ENCODE data around the gene TRPM3. TPM values are rescaled to one million over a fixed set of nuclear protein-coding genes. Genes with fewer than 3 reads are reported as not detected.
"Not testable (repeated sequence)": the region's sequence is repeated elsewhere in the genome, so short reads cannot be mapped to it uniquely, and the experiment has no call there.

TRPM3 gene
- total RNA-seq, 1 experiment from 2014 or later: not detected

GRCh38 chr9:70630971-70631370 lies 490.4 kb downstream of the TRPM3 start:
- H3K4me1 ChIP-seq (ENCODE audit: control insufficient read depth, insufficient read depth, low read length): no peaks in the 10 kb centered on the region
- no peak for ATAC-seq
- TF ChIP-seq TCF7L2 (IDR thresholded peaks at IDR 0.05; ENCODE audit: low read depth, low read length) (no peak), REST (IDR thresholded peaks at IDR 0.05; ENCODE audit: insufficient read depth in 1 of 2, low read depth in 2 of 2, low read length in 1 of 2) (no peak), SIN3A (IDR thresholded peaks at IDR 0.05; ENCODE audit: borderline replicate concordance, insufficient read depth, low read depth, low read length) (no peak), POLR2AphosphoS5 (IDR thresholded peaks at IDR 0.05; ENCODE audit: low read depth, low read length) (no peak), CTCF (IDR thresholded peaks at IDR 0.05) (no peak)
- no peak overlapping the region for H3K4me3 ChIP-seq (ENCODE audit: low read depth in 2 of 2, low read length in 2 of 2)
- POLR2A ChIA-PET: no interaction called here
- DNase-seq (ENCODE audit: low read depth, low spot score): no peak
- H3K9me3 ChIP-seq (ENCODE audit: control insufficient read depth, insufficient read depth, low read depth, low read length): no peaks in the 10 kb centered on the region
- BruUV-seq (replicated peaks): no TSS peak
- CTCF ChIA-PET: no interaction called here
- in situ Hi-C loops (cut with HindIII; ENCODE audit: low pct_unique_long_range_greater_than_20kb, low sequenced_read_pairs) (no loop called here), intact Hi-C loops (cut with micrococcal nuclease; ENCODE audit: unreplicated experiment) (no loop called here)
- H3K27ac ChIP-seq (ENCODE audit: low read length): no peak overlapping the region
- H3K36me3 ChIP-seq (ENCODE audit: control insufficient read depth, insufficient read depth, low read length): no peaks in the 10 kb centered on the region
- no peaks in the 10 kb centered on the region for H3K27me3 ChIP-seq (ENCODE audit: control insufficient read depth, insufficient read depth, low read length)

- CTCF ChIA-PET; H3K4me3 ChIP-seq (ENCODE audit: low read depth in 2 of 2, low read length in 2 of 2); DNase-seq (ENCODE audit: low read depth, low spot score); BruUV-seq (replicated peaks); H3K9me3 ChIP-seq (ENCODE audit: control insufficient read depth, insufficient read depth, low read depth, low read length); POLR2A ChIA-PET; intact Hi-C loops (cut with micrococcal nuclease; ENCODE audit: unreplicated experiment); H3K27me3 ChIP-seq (ENCODE audit: control insufficient read depth, insufficient read depth, low read length); H3K27ac ChIP-seq (ENCODE audit: low read length); in situ Hi-C loops (cut with HindIII; ENCODE audit: low pct_unique_long_range_greater_than_20kb, low sequenced_read_pairs); H3K4me1 ChIP-seq (ENCODE audit: control insufficient read depth, insufficient read depth, low read length); ATAC-seq; H3K36me3 ChIP-seq (ENCODE audit: control insufficient read depth, insufficient read depth, low read length): not testable (repeated sequence)
- peak; percentile 60 for TF ChIP-seq CTCF (IDR thresholded peaks at IDR 0.05)
Observed at GRCh38 chr9:70629080-70629685, 492.2 kb downstream of the TRPM3 start.

All from Panc1 (cell line).